NCI-H2107 treated with DMSO at 0.1 percent for 48 hours (cell line): ENCODE results near the gene ROR2.
"Not testable (repeated sequence)": the region's sequence is repeated elsewhere in the genome, so short reads cannot be mapped to it uniquely, and the experiment has no call there.

Experiments
- DNase-seq: peaks from one replicate; lab custom pipeline; 2025; ENCODE audit not compliant: unreplicated experiment; lab: John Stamatoyannopoulos, UW

Gene ROR2

GRCh38 chr9:91541734-91542133 lies 408.3 kb downstream of the ROR2 start:
- DNase-seq: no peak

GRCh38 chr9:91540506-91540905 lies 409.5 kb downstream of the ROR2 start:
- DNase-seq: not testable (repeated sequence)

- no peak for DNase-seq
These were observed 413.8 kb downstream of the ROR2 start for GRCh38 chr9:91536211-91536691.

GRCh38 chr9:91534374-91534773 lies 415.7 kb downstream of the ROR2 start:
- no peak for DNase-seq

- DNase-seq: no peak
These were observed 416.6 kb downstream of the ROR2 start for GRCh38 chr9:91533382-91533781.

GRCh38 chr9:91532325-91532724 lies 417.7 kb downstream of the ROR2 start:
- no peak for DNase-seq

- DNase-seq: no peak
These were observed 419.2 kb downstream of the ROR2 start for GRCh38 chr9:91530829-91531228.

GRCh38 chr9:91522481-91522880 lies 427.5 kb downstream of the ROR2 start:
- DNase-seq: no peak

GRCh38 chr9:91519520-91520277 lies 430.3 kb downstream of the ROR2 start:
- no peak for DNase-seq

- DNase-seq: no peak
These were observed 431.6 kb downstream of the ROR2 start for GRCh38 chr9:91518462-91518861.

- no peak for DNase-seq
These were observed 432.2 kb downstream of the ROR2 start for GRCh38 chr9:91517801-91518200.

- not testable (repeated sequence) for DNase-seq
These were observed 432.7 kb downstream of the ROR2 start for GRCh38 chr9:91517332-91517731.

- no peak for DNase-seq
These were observed 433.3 kb downstream of the ROR2 start for GRCh38 chr9:91516777-91517176.

GRCh38 chr9:91516081-91516480 lies 433.9 kb downstream of the ROR2 start:
- no peak for DNase-seq

- no peak for DNase-seq
These were observed 434.8 kb downstream of the ROR2 start for GRCh38 chr9:91515074-91515687.
